Stimulated activated CD8-positive, alpha-beta memory T cell treated with anti-CD3 and anti-CD28 coated beads, Interleukin-15, amount 100 ng/mL, for 24 hours (primary cell): ENCODE data around the gene CDK9.
A peak's percentile ranks its signal among the peaks of the same experiment; 100 is the strongest.
"Not testable (repeated sequence)": the region's sequence is repeated elsewhere in the genome, so short reads cannot be mapped to it uniquely, and the experiment has no call there.

ENCODE experiments used
- DNase-seq: peaks from one replicate; pipeline ENCODE4 v3.0.0-alpha.2; 2020; ENCODE audit warnings: low read depth

CDK9 gene

GRCh38 chr9:127785933-127786772, at the start of gene CDK9:
Gene CDK9, plus strand, starts transcription at chr9:127786034. Its CDS starts 115 bp downstream, at chr9:127786149.
- DNase-seq: peak; percentile 89

DNA sequence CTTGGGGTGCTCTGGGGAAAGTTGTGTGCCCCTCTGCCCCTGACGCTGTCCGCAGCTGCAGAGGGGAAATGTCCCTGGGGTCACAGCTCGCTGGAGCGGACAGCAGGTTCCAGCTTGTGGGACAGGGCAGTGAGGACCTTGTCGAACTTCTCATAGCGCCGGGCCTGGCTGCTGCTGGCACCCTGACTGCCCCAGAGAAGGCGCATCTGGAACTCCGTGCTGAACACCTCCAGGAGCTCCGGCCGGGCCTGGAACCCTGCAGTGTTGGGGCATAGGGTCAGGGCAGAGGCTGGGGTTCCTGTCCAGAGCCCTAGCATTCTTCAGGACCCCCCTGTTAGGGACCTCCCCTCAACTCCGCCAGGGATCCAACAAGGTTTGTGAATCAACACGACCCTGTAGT, 47.2 kb upstream of the CDK9 start:
- no peak for DNase-seq

- no peak for DNase-seq
These were observed 46.1 kb upstream of the CDK9 start for GRCh38 chr9:127739614-127740330.

DNA sequence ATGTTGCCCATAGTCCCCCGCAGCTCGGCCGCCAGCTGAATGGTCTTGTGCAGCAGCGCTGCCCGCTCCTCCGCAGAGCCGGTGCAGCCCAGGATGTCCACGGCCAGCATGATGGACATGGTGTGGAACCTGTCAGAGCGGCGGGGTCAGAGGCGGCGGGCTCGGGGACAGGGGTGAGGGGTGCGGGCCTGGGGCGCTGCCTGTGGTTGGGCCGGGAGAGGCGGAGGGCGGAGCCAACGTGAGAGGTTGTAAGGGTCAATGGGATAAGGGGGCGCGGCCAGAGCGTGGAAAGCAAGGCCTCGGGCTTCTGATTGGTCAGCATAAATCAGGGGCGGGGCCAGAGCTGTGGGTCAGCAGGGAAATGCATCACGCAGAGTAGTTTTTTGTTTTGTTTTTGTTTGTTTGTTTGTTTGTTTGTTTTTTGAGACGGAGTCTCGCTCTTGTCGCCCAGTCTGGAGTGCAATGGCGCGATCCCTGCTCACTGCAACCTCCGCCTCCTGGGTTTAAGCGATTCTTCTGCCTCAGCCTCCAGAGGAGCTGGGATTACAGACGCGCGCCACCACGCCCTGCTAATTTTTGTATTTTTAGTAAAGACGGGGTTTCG, 43.9 kb upstream of the CDK9 start:
- DNase-seq: no peak

DNA sequence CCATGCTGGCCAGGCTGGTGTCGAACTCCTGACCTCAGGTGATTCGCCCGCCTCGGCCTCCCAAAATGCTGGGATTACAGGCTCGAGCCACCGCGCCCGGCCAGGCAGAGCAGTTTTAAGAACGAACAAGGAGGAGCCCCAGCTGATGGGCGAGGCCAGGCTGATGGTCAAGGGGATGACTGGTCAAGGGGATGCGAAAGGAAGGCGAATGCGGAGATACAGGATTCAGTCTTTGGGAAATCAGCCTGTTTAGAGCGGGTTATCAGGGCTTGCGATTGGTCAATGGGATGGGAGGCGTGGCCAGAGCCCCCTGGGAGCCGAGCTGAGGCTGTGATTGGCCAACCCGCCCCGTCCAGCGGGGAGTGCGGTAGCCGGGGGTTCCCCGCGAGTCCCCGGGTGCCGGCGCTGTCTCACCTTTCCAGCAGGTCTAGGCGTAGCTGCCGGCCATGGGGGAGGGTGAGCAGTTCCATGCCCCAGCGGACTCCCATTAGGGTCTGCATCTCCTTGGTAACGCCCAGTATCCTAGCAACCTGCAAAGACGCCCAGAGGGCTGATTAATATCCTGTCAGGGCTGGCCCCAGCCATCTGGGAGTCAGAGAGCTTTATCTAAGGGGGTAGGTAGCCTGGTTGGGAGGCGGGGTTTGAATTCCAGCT, 43.3 kb upstream of the CDK9 start:
- no peak for DNase-seq

GRCh38 chr9:127744398-127745110, 41.3 kb upstream of the CDK9 start:
- DNase-seq: no peak

DNA sequence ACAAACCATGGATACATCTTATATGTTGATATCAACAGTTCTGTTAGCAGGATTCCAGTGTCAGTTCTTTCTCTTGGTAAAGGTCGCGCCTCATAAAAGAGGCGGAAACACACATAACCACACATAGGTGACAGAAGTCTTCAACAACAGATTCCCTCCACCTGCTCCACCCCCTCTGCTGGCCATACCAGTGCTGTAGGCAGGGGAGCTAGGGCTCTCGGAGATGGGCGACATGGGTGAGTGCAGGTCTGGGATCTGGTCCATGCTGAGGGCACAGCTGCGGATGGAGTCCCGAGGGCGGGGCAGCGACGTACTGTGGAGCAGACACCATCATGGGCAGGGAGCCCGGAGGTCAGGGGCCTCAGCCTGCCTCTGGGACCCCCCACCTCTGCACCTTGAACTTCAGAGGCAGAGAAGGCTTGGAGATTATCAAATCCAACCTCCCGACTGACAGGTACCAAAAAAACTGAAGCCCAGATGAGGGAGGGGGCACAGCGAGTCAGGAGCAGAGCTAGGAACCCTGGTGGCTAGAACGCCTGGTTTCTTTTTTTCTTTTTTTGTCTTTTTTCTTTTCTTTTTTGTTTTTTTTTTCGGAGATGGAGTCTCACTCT, 38.8 kb upstream of the CDK9 start:
- DNase-seq: no peak

- no peak for DNase-seq
These were observed 36.6 kb upstream of the CDK9 start for GRCh38 chr9:127749090-127749787.

DNA sequence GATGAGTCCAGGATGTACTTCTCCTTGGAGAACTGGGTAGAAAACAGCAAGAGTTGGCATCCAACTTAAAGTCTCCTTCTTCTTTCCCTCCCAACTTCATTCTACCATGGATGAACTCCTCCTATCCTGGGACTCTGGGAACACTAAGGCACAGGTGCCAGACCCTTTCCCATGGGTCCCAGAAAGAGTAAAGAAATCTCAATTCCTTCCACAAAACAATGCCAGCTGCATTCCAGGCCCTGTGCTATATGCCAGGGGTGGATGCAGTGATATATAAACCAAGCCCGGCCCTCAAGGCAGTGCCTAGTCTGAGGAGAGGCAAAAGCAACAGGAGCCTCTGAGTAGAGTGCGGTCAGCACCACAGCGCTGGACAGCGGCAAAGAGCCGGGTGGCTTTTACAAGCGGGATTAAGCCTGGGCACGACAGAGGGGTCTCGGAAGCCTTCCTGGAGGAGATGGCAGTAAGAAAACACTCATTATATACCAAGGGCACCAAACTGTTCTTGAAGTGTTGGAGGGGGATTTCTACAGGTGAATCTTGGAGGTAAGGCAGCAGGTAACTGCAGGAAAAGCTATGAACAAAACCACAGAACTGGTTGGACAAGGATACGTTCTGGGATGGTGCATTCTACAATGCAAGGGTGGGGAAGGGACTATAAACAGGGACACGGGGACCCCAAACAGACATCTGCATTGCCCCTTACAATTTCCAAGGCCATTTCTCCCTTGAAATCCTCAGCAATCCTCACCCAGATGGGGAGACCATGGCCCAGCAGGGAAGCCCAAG, 34.4 kb upstream of the CDK9 start:
- DNase-seq: no peak

GRCh38 chr9:127753148-127753547, 32.7 kb upstream of the CDK9 start:
- no peak for DNase-seq

DNA sequence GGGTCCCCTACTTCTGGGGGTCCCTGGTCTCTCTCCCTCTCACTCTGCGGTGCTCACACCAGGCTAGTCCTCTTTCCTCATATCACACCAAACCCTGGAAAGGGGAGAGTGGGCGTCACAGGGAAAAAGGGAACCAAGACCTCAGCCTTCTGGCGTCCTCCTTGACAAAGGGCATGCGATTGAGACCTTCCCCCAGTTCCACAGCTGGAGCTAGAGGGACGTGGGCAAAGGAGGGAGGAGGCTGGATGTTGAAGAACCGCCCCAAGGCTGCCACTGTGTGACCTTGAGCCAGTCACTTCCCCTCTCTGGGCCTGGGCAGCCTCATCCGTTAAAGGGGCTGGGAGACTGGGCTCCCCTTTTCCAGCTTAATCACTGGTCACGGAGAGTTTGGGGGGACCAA, 32.2 kb upstream of the CDK9 start:
- no peak for DNase-seq

DNA sequence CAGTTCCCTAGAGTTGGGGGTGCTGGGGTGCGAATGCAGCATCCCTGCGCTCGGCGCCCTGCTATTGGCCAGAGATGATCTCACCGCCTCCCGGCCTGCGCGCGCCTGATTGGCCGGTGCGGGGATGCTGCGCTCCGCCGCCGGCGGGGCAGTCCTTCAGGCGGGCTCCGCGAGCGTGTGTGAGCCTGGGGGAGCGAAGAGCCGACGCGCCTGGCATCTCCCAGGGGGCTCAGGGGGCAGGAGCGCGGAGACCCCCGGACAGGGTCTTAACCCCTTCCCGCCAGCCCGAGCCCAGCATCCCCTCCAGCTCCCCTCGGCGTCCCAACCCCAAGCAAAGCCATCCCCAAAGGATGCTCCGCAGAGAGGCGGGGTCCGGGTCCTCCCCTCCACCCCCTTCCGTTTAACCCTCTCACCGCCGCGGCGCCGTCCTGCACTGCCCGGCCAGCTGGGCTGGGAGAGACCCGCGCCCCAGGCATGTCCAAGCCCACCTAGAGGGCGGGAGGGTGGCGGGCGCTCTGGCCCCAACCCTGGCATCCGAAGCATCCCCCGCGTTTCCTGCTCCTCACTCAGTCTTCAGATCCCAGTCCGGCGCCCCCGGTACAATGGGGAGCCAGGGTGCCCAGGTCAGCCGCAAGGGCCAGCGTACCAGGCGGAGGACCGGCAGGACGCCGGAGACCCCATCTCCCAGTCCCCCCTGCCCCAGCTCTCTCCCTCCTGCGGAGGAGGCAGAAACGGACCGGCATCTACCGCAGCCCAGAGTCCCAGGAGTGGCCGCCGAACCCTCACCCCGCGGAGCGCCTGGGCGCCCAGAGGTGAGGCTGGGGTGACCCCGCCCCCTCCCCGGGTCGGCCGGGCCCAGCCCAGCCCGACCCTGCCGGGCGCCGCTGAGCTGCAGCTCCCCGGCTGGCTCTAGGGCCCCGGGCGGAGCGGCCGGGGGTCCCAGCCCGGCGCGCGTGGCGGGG, 31.5 kb upstream of the CDK9 start:
- no peak for DNase-seq

DNA sequence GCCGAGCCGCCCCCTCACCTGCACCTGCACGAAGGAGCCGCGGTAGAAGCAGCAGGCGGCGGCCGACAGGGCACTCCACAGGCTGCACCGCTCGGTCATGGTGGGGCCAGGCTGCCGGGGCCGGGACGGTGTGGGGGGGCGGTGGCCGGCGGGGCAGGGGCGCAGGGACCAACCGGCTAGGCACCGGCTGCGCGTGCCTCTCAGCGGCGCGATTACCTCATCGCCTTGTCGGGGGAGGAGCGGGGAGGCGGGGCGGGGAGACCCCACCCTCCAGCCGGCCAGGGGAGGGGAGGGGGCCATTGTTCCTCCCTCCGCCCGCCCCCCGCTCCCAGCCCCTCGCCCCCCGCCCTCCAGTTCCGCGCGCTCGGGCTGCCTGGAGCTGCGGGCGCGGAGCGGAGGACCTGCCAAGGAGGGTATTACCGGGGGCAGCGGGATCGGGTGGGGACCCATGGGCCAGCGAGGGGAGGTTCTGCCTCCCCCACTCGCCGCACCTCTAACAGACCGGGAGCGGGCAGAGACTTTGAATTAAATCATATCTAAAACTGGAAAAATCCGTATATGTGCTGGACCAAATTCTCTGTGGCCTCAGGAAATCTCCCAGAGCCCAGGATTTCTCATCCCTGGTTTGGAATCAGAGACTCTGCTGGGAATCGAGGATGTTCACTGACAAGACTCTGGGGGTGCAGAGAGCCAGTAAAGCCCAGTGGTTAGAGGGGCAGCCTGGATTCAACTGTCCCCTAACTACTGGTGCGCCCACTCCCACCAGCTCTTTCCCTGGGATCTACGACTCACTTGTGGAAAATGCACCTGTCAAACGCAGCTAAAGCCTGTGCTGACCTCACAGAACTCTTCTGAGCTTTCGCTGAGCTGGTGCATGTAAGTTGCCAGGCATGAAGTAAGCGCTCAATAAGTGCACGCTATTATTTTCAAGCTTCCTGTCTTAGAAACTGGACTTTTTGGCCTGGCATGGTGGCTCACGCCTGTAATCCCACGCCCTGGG, 30.5 kb upstream of the CDK9 start:
- no peak for DNase-seq

DNA sequence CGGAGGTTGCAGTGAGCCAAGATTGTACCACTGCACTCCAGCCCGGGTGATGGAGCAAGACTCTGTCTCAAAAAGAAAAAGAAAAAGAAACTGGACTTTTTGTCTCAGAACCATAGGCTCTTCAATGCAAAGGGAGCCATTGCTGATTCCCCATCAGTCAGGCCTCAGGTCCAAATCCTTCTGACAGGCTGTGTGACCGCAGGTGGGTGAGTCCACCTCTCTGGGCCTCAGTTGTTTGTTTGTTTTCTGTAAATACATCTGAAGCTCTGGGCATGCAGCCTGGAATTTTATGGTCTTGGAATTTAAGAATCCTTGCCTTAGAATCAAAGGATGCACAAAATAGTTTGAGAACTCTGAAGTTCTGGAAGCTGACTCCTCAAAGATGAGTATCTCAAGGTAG, 29.6 kb upstream of the CDK9 start:
- DNase-seq: no peak

- DNase-seq: not testable (repeated sequence)
These were observed 29.1 kb upstream of the CDK9 start for GRCh38 chr9:127756776-127757175.

- DNase-seq: no peak
These were observed 27.0 kb upstream of the CDK9 start for GRCh38 chr9:127758843-127759242.

DNA sequence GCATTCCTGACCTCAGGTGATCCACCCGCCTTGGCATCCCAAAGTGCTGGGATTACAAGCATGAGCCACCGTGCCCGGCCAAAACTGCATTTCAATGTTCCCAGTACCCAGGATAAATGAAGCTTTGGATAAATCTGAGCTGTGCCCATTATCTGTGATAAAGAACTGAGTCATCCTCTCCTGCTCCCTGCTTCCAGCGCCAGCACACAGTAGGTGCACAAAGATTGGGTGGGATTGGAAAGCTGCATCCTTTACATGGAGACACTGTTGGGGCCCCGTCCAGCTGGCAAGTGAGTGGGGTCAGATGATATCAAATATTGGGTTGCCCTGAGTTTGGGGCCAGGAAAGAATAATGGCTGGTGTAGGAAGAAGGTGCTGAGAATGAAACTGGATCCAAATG, 24.8 kb upstream of the CDK9 start:
- DNase-seq: no peak
